NCI-H748 treated with DMSO at 0.1 percent for 48 hours (cell line): Measurements from ENCODE around the gene PTCH1.
A peak's percentile ranks its signal among the peaks of the same experiment; 100 is the strongest.

Source experiments
- DNase-seq: peaks from one replicate; lab custom pipeline; 2025; lab: John Stamatoyannopoulos, UW

The PTCH1 gene

DNA sequence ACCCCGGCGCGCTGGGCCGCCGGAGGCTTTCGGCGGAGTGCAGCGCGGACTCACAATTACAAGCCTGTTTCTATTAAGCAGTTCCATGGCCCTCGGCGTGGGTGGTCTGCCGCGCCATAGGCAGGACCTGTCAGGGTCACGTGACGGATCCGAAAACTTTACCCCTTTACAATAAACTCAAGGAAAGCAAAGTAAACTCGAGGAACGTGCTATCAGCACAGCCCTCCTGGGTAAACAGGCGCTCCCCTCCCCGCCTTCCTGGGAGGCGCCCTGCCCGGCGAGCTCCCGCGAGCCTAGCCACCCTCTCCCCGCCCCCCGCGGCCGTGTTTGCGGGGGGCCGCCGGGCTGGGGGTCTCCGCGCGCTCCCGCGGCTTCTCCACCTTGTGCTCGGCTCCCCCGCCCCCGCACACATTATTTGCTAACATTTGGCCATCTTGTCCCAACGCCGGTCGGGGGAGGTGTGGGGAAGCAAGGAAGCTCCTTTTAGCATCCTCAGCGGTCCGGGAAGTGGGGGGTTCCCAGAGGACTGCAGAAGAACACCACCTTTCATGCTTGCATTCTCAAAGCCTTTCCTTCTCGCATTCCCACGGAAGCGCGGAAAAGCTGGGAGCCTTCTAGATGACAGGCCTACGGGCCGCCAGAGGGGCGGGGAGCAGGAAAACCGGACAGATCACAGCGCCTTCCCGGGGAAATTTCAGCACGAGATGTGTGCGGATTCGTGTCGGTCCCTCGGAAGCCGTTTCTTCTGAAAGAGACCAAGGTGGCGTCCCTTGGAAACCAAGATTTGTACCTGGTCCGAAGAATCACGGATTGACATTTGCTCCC, at the start of gene PTCH1:
TSS of gene PTCH1 (minus strand) at position 238 of the 825 bp plus-strand sequence.
- DNase-seq: no peak

DNA sequence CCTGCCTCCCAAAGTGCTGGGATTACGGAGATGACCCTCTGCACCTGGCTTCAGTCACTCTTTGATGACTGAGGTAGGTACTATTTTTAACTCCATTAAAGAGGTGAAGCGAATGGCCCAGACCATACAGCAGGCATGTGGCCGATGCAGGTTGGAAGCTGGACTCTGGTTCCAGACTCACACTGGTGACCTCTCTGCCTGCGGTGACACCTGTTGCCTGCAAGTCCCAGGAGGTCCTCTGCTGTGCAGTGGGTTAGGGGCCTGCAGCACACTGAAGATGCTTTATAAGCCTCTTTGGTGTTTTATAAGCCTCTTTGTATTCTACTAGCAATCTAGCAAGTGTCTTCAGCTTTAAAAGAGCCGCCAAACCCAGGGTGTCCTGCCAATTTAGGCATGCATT, 49.2 kb upstream of the PTCH1 start:
- no peak for DNase-seq

DNA sequence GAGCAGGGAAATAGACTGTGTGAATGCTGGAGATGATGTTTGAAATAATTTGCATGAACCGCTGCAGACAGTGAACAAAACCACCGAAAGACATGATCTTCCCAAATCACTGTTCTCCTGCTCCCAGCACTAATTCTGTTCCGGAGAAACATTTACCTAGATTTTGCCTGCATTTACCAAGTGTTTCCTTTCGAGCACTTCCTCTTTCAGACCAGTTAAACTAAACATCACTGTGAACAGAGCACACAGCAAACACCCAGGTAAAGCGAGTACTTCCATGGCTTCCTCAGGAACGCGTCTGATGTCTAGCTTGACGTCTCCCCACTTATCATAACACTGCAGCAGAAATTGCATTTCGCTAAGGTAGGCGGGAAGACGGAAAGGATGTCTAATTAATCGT, 45.1 kb upstream of the PTCH1 start:
- DNase-seq: no peak

DNA sequence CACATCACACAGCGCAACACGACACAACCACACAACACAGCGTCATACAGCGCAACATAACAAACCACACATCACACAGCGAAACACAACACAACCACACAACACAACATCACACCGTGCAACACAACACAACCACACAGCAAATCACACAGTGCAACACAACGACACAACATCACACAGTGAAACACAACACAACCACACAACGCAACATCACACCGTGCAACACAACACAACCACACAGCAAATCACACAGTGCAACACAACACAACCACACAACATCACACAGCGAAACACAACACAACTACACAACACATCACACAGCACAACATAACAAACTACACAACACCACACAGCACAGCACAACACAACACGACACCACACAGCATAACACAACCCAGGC, 40.4 kb upstream of the PTCH1 start:
- DNase-seq: no peak

DNA sequence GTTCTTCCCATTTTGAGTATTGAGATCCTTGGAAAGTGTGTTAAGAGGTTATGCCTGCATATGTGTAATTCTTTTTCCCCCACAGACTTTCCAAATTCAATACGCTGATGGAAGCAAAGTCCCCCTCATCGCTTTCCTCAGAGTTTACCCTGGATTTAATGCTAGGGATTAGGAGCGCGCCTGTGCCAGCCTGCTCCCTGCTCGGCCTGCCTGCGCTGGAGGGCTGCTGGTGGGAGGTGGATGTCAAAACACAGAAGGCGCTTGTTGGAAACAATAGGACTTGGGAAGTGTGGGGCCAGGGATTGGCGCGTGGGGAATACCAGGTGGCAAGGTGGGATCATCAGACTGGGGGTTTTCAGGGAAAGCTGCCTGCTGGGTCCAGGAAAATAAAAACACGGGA, 39.8 kb upstream of the PTCH1 start:
- DNase-seq: no peak

DNA sequence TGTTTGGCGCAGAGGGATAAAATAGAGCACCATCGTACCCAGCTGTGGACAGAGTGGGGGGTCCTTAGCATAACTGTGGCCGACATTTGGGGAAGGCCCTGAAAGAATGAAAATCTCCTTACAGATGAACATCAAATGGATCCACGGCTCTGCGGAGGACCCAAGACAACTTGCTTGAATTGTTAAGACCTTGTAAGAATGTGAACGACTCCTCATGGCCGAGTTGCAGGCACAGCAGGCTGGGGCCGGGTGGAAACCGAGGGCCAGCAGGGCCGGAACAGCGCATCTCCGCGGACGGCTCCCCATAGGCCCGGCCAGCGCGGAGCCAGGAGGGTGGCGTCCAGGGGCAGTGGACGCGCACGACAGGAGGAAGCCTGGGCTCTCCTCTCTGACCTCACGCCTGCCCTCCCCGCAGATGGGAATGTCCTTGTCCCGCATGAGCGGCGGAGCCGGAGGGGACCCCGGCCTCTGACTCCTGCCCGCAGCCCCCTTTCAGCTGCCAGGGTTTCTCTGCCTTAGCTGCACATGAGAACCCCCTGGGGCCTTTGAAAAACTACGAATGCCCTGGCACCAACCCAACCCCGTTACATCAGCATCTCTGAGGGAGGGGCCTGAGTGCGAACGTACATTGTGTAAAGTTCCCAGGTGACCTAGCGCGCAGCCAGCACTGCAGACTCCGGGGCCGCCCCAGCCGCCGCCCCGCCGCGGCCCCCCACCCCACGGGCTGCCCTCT, 36.2 kb upstream of the PTCH1 start:
- DNase-seq: no peak

DNA sequence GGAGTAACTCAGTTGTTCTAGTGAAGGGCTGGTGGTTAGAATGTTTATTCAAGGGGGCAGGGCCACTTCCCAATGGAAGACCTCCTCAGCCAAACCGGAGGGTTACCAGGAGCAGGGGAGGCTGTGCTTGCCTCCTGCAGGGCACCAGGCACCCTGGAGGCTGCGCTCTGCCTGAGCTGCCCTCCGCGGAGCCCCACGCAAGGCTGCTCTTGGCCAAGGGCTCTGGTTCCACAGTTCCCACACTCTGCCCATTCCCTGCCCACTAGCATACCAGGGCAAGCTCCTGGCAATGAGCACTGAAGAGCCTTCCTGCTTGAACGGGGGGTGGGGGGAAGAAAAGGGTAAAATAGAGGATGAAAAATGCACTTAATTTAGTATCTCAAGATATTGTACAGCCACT, 35.5 kb upstream of the PTCH1 start:
- no peak for DNase-seq

DNA sequence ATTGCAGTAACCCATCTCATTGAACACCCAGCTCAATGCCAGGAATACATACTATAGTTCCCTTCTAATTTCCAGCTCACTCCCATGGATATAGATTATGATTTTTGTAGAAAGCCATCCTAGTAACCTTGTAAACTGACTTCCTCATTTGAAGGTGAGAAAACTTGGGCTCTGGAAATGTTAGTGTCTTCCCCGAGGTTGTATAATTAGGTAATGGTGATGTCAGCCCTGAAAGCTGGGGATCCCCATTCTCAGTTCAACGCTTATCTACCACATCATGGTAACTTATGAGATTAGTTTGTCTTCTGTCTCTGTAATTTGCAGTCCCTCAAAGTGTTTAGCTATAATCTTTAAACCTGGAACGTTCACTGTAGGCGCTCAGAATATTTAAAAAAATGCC, 34.6 kb upstream of the PTCH1 start:
- DNase-seq: no peak

DNA sequence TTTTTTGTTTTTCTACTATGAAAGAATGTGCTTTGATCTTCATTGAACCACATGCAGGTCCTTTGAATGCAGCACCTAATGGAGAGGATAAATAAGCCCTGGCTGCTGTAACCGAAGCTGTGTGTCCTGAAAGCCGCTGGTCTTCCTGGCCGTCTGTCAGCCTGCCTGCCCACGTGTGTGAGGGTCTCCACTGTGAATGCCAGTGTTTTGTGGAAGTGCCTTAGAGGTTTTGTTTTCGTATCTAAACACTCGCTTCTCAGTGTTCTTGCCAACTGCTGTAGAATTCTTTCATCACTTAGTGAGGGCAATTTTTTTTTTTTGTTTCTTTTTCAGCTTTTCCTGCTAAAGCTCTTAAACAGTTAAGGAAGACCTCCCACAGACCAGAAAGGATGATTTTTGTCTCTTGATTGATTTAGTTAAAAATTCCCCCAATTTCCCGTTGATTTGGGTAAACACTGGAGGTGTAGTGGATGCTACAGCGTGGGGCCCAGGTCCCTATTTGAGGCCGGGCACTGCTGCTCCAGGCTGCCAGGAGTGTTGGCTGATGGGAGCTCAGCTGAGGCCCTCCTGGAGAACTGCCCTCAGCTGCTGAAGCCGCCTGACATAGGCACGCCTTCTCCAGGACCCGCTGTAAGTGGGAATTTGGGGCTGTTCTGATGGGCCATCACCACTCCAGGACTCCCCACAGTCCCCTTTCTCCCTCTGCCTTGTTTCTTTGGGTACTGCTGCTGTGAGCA, 29.2 kb upstream of the PTCH1 start:
- DNase-seq: no peak

DNA sequence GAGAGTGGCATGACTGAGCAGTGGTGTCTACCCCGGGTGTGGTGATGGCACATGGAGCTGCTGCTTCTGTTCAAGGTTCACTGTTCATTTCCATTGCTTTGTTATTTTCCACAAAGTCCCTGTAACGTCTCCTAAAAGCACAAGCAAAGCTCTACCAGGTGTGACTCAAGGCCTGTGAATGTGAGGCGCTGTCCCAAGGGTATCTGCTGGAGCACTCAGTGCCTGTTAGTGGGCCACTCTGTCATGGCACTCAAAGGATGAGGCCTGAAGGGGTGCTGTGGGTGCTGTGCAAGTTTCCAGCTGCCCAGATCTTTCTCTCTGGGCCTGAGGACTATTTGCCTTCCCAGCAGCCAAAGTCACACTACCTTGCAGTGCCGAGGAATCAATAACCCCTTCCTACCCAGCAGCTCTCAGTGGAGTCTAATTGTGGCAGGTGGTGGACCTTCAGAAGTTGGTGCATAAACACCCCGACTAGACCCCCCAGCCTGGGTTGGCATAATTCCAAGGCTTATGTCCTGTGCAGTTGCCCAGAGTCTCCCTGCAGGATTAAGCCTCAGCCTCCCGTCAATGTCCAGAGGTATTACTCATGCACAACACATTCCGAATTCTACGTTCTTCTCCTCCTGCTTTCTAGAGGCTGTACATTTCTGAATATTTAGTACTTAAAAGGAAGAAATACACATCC, 17.4 kb upstream of the PTCH1 start:
- no peak for DNase-seq

DNA sequence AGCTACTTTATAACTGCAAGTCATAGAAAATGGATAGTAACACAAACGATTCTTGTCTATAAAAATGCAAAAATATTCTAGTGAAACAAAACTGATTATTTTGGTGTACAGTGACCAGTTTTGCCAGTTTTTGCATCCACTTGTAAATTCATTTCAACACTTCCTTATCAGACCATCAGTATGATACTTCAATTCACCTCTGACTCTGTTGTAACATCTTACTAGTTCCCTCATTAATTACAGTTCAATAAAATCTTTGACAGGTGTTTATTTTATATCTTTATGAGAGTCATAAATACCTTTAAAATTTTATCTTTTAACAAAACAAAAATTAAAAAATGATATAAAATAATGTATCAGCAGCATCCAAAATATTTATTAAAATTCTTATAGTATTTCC, 13.1 kb upstream of the PTCH1 start:
- DNase-seq: no peak

DNA sequence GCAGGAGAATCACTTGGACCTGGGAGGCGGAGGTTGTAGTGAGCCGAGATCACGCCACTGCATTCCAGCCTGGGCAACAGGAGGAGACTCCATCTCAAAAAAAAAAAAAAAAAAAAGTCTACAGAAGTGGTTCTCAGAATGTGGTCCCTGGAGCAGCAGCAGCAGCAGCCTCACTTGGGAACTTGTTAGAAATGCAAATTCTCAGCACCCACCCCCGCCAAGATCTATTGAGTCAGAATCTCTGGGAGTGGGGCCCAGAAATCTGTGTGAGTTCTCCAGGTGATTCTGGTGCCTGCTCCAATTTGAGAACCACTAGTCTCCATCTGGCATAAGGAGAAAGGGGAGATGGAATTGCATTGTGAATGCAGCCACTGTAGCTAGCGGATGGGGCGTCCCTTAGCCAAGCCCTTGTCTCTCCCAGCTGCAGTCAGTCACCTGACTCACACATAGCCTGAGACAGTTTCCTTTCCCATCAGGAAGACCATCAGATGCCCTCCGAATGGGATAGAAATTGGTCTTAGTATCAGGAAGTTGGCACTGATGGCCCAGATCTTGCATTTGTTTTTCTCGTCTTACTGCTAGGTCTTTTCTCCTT, 12.2 kb upstream of the PTCH1 start:
- DNase-seq: no peak

DNA sequence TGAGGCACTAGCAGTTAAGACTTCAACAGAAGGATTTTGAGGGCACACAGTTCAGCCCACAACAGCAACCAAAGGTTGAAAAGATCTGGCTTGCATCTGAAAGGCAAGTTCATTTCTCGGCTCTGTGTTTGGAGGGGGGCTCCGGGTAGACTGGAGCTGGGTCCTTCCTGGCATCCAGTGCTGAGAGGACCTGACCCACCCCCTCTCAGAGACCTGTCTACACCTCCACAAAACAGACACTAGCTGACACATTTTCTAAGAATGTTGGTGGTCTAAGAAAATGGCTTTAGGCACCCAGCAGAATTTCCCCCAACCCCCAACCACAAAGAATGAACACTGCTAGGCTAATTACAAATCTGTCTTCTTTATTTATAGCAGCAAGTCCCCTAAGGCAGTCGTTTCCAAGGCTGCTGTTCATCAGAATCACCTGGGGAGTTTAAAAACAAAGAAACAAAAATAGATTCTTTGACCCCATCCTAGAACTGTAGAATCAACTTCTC, 6.2 kb upstream of the PTCH1 start:
- DNase-seq: no peak

DNA sequence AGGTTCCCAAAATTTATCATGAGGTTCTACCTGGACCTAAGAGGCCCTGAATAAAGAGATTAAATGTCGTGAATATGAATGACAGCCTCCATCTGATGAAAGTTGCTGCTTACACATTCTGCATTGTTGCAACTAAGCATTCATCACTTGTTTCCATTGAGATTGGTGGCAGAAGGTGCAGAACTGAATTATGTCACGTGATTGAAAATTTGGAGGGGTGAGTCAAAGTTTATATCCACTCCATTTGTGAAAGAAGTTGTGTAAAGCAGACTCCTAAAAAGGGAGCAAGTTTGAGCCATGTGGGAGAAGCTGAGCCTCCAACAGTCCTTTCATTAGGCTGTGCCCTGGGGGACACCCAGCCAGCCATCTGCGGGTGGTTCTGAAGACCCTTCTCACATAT, 4.9 kb upstream of the PTCH1 start:
- no peak for DNase-seq

DNA sequence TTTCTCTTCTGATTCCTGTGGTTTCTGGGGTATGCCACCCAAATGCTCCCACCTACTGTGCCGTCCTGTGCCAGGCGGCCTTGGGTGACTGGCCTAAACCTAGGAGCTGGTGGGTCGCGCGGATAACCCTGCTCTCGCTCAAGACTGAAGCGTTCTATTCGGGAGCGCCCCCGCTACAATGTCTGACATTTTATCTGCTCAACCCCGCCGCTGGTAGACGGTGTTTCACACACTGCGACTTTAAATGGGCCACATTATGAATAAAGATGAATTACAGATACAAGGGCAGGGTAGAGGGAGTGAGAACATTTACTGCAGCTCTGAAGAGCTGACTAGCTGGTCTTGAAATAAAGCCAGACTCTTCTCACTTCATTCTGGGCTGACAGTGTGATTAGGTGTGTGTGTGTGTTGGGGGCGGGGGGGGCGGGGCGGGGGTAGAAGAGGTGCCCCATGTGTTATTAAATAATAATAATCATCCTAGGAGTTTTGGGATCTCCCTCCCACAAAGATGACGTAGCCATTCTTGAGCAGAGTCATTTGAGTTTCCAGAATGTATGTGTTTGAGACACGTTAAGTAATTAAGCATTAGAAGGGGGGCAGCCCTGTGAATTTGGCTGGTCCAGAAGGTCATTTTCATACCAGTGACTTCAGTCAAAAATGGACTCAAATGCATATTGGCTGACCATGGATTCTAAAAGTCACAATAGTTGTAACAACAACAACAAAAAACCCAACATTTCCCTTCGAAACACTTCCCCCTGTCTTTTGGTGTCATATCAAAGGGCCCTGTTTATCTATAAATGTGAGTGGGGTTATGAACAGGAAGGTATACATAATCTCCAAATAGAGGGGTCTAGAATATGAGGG, 1.0 kb upstream of the PTCH1 start:
- no peak for DNase-seq

DNA sequence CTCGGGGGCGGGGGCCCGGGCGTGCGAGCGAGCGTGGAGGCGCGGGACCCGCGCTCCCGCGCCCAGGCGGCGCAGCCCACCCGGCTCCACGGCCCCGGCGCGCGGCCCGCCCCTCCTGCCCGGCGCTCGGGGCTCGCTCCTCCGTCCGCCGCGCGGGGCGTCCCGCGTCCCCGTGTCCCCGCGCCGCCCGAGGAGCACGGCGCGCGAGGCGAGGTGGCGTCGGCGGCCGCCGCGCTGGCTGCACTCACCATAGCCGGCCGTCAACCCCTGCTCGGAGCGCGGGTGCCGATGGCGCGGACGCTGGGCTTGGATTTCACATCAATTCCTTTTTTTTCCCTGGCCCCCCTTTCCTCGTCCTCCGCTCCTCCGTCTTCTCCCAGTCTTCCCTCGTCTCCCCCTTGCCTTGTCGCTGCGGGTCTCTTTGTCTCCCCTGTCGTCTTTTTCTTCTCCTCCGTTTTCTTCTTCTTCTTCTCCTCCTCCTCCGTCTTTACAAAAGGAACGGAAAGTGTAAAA, 494 bp downstream of the PTCH1 start:
- DNase-seq: no peak

DNA sequence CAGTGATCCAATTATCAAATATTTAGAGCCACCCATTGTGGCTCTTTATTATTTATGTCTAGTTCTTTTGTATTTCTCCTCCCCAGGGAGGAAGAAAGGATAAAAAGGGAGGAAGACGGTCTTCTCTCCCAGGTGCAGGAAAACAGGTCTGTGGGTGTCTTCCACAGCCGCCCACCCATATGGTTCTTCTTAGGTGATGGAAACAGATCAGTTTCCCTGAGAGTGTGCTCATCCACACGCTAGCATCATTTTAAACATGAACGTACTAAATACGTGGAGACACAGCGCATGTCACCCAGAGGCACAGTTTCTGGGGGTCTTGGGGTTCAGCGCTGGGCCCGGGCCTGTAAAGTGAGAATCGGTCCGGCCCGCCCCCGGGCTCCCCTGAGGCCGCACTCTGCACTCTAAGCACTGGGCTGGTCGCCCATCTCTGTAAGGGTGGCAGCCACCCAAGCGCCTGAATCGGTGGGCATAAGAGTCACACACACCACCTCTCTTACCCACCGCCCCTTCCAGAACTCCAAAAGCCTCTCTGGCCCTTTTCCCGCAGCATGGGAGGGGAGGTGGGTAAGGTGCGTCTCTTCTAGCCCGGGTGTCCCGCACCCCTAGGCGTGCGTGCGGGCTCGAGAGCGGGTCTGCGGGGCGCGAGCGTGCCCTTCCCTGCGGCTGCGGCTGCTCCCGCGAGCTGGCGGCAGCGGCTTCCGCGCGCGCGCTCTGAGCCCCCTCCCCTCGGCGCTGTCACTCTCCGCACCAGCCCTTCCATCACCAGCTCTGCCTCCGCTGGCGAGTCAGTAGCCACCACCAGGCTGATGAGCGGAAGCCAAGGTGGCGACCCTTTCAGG, 1.3 kb downstream of the PTCH1 start:
- peak; percentile 49 for DNase-seq

DNA sequence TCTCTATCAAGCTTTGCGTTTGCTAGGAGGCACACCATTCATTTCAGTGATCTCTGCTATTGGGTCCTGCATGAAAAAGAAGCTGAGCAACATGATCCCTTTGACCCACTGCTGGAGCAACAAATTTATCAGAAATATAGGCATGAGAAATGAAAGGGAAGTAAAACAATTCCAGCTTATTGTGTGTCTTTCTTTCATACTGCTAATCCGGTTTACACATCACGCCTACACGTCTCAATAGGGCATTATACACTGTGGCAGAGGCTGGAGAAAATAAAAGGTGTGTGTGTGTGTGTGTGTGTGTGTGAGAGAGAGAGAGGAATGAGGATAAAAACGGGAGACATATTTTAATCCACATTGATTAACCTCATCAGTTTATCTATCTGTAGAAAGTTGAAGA, 2.4 kb downstream of the PTCH1 start:
- DNase-seq: no peak

DNA sequence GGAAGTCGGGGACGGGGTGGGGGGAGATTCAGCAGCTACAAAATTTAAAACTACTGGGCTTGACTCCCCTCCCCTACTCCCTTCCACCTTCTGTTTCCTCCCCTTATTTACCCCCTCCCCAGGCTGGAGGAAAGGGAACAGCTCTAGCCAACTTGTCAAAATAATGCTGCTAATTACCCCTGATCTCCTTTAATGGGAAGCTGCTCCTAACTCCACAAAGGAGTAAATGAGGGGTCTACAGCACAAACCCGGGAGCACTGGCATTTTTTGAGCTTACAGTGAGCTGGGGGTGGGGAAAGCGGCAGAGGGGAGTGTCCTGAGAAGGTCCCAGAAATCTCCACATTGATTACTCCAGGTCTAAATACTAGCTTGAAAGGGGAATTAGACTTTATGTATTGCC, 3.1 kb downstream of the PTCH1 start:
- no peak for DNase-seq

DNA sequence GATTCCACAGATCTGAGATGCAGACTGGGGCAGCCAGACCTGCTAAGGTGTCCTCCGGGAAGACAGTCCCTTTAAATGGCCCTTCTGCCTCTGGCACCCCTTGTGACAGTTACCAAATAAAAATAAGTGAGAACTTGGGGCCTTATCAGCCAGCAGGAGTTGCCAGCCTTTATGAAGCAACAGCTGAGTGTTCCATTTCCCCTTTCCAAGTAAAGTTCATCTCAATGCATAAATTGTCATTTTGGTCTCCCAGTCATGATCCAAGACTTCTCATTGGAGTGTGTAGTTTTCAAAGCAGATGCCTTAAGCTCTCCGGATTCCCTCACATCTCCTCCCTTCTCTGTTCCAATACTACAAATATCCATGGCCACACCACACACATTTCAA, 4.1 kb downstream of the PTCH1 start:
- no peak for DNase-seq
